GM12873 (cell line): ENCODE results near the gene LAMA5.

Experiments
- TF ChIP-seq, protein P1 (sequence below): IDR thresholded peaks from 2 replicates; pipeline ENCODE4 v1.5.1; 2012; ENCODE audit warnings: low read depth, mild to moderate bottlenecking, moderate library complexity, low read length, control low read depth; ENCODE audit not compliant: insufficient read depth; ENCODE audit errors: missing control alignments

Gene LAMA5

DNA sequence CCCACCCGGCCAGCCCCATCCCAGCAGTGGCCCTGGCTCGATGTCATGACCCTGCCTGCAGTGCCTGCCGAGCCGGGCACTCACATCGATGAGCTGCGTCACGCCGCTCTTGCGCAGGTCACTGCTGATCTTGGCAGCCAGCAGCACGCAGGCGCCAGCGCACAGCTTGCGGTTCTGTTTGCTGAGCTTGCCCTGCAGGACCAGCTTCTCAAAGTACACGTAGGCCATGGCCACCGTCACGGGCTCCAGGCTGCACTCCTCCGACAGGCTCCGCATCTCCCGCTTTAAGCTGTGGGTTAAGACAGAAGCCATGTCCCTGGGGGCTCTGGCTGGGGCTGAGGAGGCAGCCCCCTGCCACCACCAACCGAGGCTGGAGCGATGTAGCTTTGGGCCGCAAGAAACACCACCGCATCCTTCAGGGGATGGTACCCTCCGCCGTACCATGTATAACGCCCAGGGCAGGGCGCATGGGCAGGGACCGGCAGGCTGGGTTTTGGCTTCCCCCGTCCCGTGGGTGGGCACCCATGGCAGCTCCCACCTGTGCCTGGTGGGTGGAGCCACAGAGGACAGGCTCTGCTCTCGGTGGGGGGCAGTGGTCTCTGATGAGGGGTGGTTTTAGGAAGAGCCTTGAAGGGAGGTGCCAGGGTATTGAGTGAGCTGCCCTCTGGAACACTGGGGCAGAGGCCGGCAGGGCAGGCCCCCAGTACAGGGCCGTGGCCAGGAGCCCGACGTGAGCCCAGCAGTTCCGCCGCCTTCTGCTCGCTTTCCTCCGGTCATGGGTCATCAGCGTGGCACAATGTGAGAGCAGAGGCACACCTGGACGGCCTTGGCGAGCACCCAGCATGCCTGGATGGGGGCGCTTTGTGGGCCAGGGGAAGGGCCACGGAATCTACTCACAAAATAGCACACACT lies 24.3 kb upstream of the LAMA5 start:
- TF ChIP-seq, protein P1, sequence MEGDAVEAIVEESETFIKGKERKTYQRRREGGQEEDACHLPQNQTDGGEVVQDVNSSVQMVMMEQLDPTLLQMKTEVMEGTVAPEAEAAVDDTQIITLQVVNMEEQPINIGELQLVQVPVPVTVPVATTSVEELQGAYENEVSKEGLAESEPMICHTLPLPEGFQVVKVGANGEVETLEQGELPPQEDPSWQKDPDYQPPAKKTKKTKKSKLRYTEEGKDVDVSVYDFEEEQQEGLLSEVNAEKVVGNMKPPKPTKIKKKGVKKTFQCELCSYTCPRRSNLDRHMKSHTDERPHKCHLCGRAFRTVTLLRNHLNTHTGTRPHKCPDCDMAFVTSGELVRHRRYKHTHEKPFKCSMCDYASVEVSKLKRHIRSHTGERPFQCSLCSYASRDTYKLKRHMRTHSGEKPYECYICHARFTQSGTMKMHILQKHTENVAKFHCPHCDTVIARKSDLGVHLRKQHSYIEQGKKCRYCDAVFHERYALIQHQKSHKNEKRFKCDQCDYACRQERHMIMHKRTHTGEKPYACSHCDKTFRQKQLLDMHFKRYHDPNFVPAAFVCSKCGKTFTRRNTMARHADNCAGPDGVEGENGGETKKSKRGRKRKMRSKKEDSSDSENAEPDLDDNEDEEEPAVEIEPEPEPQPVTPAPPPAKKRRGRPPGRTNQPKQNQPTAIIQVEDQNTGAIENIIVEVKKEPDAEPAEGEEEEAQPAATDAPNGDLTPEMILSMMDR, result no peak

DNA sequence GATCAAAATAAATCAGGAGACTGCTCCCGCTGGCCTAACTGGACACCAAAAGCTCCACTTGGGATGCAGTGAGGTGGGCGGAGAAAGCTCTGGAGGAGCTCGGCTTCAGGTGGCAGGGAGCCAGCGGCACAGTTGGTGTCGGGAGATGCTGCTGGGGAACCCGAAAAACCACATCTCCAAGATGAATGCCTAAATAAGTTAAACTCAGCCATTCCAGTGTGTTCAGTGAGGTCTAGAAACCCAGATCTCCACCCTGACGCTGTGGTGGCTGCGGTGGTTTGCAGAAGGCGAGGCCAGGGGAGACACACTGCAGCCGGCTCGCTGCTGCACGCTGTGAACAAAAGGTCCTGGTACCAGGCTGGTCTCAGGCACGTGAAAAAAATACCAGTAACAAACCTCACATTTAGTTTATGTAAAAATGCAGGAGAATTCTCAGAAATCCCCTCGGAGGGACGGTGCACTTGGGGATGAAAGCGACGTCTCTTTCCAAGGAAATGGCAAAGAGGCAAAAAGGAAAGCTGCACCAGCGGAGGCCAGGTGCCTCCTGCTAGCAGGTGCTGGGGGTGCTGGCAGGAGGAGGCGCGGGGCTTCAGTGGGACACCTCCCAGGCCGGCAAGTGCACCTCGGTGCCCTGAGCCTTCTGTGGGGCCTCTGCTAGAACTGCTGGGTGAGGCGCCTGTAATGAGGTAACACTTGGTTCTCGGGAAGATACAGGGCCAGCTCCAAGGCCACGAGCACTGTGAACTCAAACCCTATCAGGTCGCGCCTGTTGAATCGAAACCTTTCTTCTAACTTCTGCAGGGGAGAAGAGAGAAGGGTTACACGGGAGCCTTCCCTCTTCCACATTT lies 23.4 kb upstream of the LAMA5 start:
- TF ChIP-seq, protein P1, result no peak

DNA sequence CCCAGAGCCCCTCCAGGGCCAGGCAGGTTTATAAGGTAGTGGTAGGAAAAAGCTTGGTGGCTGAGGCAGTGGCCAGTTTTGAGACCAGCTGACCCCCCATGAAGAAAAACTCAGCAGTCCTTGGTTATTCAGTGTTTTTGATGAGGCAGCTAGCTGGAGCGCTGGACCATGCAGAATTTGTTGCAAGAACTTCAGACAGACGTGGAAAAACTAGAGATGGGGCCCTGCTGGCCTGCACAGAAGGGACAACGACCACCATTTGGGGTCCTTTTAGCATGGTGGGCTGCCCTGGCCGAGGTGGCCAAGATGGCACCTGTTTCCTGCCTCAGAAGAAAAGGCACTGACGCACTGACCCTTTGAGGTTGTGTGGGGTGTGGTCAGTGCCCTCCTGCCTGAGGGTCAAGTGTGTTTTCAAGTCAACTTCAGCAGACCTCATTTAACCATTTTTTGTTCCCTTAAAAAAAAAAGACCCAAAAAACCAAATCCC lies 22.5 kb upstream of the LAMA5 start:
- TF ChIP-seq, protein P1, result no peak

DNA sequence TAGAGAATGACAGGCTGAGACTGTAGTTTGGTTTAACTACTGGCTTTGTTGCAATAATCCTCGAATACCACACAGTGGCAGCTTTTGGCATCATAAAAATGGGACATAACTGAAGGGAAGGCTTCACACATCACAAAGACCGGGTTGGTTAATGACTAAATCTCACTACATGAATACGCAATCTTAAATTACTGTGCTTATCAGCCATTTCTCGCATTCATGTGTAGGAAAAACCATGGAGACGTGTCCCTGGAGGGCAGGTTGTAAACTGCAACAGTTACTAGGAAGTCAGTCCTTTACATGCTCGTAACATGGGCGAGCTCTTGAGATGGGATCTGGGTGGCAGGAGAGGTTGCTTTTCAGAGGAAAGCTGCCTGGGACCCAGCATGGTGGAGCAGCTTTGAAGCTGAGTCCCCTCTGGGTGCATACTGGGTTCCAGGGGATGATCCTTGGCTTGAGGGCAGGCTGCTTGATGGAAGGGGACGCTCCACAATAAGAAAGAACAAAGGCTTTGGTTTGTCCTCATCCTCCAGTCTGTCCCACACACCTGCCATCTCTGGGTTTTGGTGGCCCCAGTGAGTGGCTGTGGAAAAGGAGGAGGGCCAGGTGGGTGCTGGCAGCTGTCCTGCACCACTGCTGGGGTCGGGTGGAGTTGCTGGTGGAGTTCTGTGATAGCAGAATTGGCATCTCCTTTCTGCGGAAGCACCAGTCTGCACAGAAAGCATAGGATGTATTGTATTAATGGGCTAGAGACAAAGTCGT lies 21.9 kb upstream of the LAMA5 start:
- TF ChIP-seq, protein P1, result no peak

DNA sequence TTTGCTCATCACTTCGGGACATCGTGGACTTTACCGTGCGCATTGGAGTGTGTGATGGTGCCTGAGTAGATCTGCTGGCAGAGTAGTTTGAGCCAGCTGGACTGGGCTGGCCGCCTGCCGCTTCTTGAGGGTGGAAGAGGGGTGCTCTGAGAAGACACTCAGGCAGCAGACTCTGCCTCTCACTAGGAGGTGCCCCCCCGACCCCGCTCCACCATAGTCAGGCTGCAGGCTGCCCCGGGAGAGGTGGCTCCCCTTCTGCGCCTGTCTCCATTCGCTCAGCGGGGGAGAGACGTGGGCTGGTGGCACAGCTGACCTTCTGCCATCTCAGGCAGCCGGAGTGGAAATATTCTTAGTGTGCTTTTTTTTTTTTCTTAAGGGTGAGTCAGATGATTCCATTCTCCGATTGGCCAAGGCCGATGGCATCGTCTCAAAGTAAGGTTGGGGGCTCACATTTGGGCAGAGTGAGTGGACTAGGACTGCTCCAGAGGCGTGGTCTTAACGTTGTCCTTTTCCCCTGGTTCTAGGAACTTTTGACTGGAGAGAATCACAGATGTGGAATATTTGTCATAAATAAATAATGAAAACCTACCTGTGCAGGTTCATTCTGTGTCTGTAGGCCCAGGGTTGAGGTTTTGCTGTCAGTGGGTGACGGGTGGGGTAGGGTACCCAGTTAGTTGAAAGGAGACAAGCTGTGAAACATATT lies 21.0 kb upstream of the LAMA5 start:
- TF ChIP-seq, protein P1, result no peak

DNA sequence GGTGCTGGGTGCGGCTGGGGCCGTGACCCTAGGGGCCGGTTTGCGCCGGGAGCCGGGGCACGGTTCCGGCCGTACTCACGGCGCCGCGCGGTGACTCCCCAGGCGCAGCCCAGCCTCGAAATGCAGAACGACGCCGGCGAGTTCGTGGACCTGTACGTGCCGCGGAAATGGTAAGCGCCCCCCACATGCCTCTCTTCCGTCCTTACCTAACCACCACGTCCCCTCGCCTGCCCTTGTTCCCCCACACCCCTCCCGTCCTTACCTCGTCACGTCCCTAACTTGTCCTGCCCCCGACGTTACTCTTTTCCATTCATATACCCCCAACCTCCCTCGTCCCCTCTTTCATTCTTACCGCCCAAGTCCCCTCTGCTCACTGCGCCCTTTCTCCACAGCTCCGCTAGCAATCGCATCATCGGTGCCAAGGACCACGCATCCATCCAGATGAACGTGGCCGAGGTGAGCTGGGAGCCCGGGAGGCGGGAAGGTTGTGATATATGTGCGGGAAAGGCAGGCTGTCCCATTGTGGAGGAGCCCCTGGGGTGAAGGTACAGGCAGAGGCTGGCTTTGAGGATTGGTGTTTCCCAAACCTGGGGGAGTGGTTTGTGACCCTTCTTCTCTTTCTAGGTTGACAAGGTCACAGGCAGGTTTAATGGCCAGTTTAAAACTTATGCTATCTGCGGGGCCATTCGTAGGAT lies 20.3 kb upstream of the LAMA5 start:
- TF ChIP-seq, protein P1, result no peak
